ENCODE results near the gene FAM53B. TPM values are rescaled to one million over a fixed set of nuclear protein-coding genes. Genes with fewer than 3 reads are reported as not detected.

The FAM53B gene
- polyA plus RNA-seq, 1 donor: 21.3 TPM

GRCh38 chr10:124602646-124603365, 141.4 kb downstream of the FAM53B start:
- Histone ChIP-seq H3K27ac (ENCODE audit: low read length) (no peak overlapping the region), H3K27me3 (ENCODE audit: control insufficient read depth, insufficient read depth, low read length) (no peaks in the 10 kb centered on the region), H3K4me3 (ENCODE audit: low read length) (no peak overlapping the region), H3K4me1 (ENCODE audit: control insufficient read depth, insufficient read depth, low read length) (peaks cover 3% of the 10 kb centered on the region), H3K9me3 (ENCODE audit: control insufficient read depth, low read depth, low read length) (no peaks in the 10 kb centered on the region), H3K36me3 (ENCODE audit: control insufficient read depth, insufficient read depth, low read length) (no peaks in the 10 kb centered on the region)
- DNase-seq: no peak
- WGBS (ENCODE audit: insufficient coverage, low lambda C conversion rate): no CpG with 5 or more reads among the region's 12 CpGs

GRCh38 chr10:124602121-124602561, 142.0 kb downstream of the FAM53B start:
- Histone ChIP-seq H3K4me3 (ENCODE audit: low read length) (no peak overlapping the region), H3K27ac (ENCODE audit: low read length) (no peak overlapping the region), H3K36me3 (ENCODE audit: control insufficient read depth, insufficient read depth, low read length) (no peaks in the 10 kb centered on the region), H3K27me3 (ENCODE audit: control insufficient read depth, insufficient read depth, low read length) (no peaks in the 10 kb centered on the region), H3K4me1 (ENCODE audit: control insufficient read depth, insufficient read depth, low read length) (peaks cover 4% of the 10 kb centered on the region), H3K9me3 (ENCODE audit: control insufficient read depth, low read depth, low read length) (no peaks in the 10 kb centered on the region)
- WGBS (ENCODE audit: insufficient coverage, low lambda C conversion rate): no CpG with 5 or more reads among the region's 12 CpGs
- no peak for DNase-seq

- no CpG with 5 or more reads among the region's 29 CpGs for WGBS (ENCODE audit: insufficient coverage, low lambda C conversion rate)
- no peaks in the 10 kb centered on the region for H3K27me3 ChIP-seq (ENCODE audit: control insufficient read depth, insufficient read depth, low read length)
- no peaks in the 10 kb centered on the region for H3K9me3 ChIP-seq (ENCODE audit: control insufficient read depth, low read depth, low read length)
- peaks cover 9% of the 10 kb centered on the region for H3K4me1 ChIP-seq (ENCODE audit: control insufficient read depth, insufficient read depth, low read length)
- no peak for DNase-seq
- H3K36me3 ChIP-seq (ENCODE audit: control insufficient read depth, insufficient read depth, low read length): no peaks in the 10 kb centered on the region
- no peak overlapping the region for H3K27ac ChIP-seq (ENCODE audit: low read length)
- no peak overlapping the region for H3K4me3 ChIP-seq (ENCODE audit: low read length)
These were observed 142.6 kb downstream of the FAM53B start for GRCh38 chr10:124601431-124602120.

- Histone ChIP-seq H3K9me3 (ENCODE audit: control insufficient read depth, low read depth, low read length) (no peaks in the 10 kb centered on the region), H3K4me1 (ENCODE audit: control insufficient read depth, insufficient read depth, low read length) (peaks cover 10% of the 10 kb centered on the region), H3K4me3 (ENCODE audit: low read length) (no peak overlapping the region), H3K27ac (ENCODE audit: low read length) (no peak overlapping the region), H3K27me3 (ENCODE audit: control insufficient read depth, insufficient read depth, low read length) (no peaks in the 10 kb centered on the region), H3K36me3 (ENCODE audit: control insufficient read depth, insufficient read depth, low read length) (no peaks in the 10 kb centered on the region)
- DNase-seq: no peak
- no CpG with 5 or more reads among the region's 12 CpGs for WGBS (ENCODE audit: insufficient coverage, low lambda C conversion rate)
These were observed 143.2 kb downstream of the FAM53B start for GRCh38 chr10:124601016-124601415.

- no peak for DNase-seq
- Histone ChIP-seq H3K4me3 (ENCODE audit: low read length) (no peak overlapping the region), H3K9me3 (ENCODE audit: control insufficient read depth, low read depth, low read length) (no peaks in the 10 kb centered on the region), H3K27me3 (ENCODE audit: control insufficient read depth, insufficient read depth, low read length) (no peaks in the 10 kb centered on the region), H3K27ac (ENCODE audit: low read length) (no peak overlapping the region), H3K36me3 (ENCODE audit: control insufficient read depth, insufficient read depth, low read length) (no peaks in the 10 kb centered on the region), H3K4me1 (ENCODE audit: control insufficient read depth, insufficient read depth, low read length) (peaks cover 7% of the 10 kb centered on the region)
- no CpG with 5 or more reads among the region's 18 CpGs for WGBS (ENCODE audit: insufficient coverage, low lambda C conversion rate)
These were observed 143.9 kb downstream of the FAM53B start for GRCh38 chr10:124600051-124600880.

- no peak for DNase-seq
- no peaks in the 10 kb centered on the region for H3K27me3 ChIP-seq (ENCODE audit: control insufficient read depth, insufficient read depth, low read length)
- WGBS (ENCODE audit: insufficient coverage, low lambda C conversion rate): no CpG with 5 or more reads among the region's 7 CpGs
- no peaks in the 10 kb centered on the region for H3K9me3 ChIP-seq (ENCODE audit: control insufficient read depth, low read depth, low read length)
- H3K4me1 ChIP-seq (ENCODE audit: control insufficient read depth, insufficient read depth, low read length): peaks cover 7% of the 10 kb centered on the region
- no peaks in the 10 kb centered on the region for H3K36me3 ChIP-seq (ENCODE audit: control insufficient read depth, insufficient read depth, low read length)
- no peak overlapping the region for H3K4me3 ChIP-seq (ENCODE audit: low read length)
- H3K27ac ChIP-seq (ENCODE audit: low read length): no peak overlapping the region
These were observed 144.6 kb downstream of the FAM53B start for GRCh38 chr10:124599588-124600050.

- 94% methylated on average over 3 of the region's 13 CpGs for WGBS (ENCODE audit: insufficient coverage, low lambda C conversion rate)
- Histone ChIP-seq H3K9me3 (ENCODE audit: control insufficient read depth, low read depth, low read length) (no peaks in the 10 kb centered on the region), H3K27me3 (ENCODE audit: control insufficient read depth, insufficient read depth, low read length) (no peaks in the 10 kb centered on the region), H3K27ac (ENCODE audit: low read length) (no peak overlapping the region), H3K4me3 (ENCODE audit: low read length) (no peak overlapping the region), H3K4me1 (ENCODE audit: control insufficient read depth, insufficient read depth, low read length) (peaks cover 7% of the 10 kb centered on the region), H3K36me3 (ENCODE audit: control insufficient read depth, insufficient read depth, low read length) (no peaks in the 10 kb centered on the region)
- DNase-seq: no peak
These were observed 145.2 kb downstream of the FAM53B start for GRCh38 chr10:124598773-124599587.

GRCh38 chr10:124598196-124598595, 146.0 kb downstream of the FAM53B start:
- no peak for DNase-seq
- no peaks in the 10 kb centered on the region for H3K9me3 ChIP-seq (ENCODE audit: control insufficient read depth, low read depth, low read length)
- H3K4me1 ChIP-seq (ENCODE audit: control insufficient read depth, insufficient read depth, low read length): peaks cover 7% of the 10 kb centered on the region
- H3K36me3 ChIP-seq (ENCODE audit: control insufficient read depth, insufficient read depth, low read length): no peaks in the 10 kb centered on the region
- no peaks in the 10 kb centered on the region for H3K27me3 ChIP-seq (ENCODE audit: control insufficient read depth, insufficient read depth, low read length)
- H3K27ac ChIP-seq (ENCODE audit: low read length): no peak overlapping the region
- H3K4me3 ChIP-seq (ENCODE audit: low read length): no peak overlapping the region
- no CpG with 5 or more reads among the region's 6 CpGs for WGBS (ENCODE audit: insufficient coverage, low lambda C conversion rate)

- DNase-seq: no peak
- no peaks in the 10 kb centered on the region for H3K27me3 ChIP-seq (ENCODE audit: control insufficient read depth, insufficient read depth, low read length)
- peaks cover 7% of the 10 kb centered on the region for H3K4me1 ChIP-seq (ENCODE audit: control insufficient read depth, insufficient read depth, low read length)
- no peak overlapping the region for H3K27ac ChIP-seq (ENCODE audit: low read length)
- no peak overlapping the region for H3K4me3 ChIP-seq (ENCODE audit: low read length)
- H3K36me3 ChIP-seq (ENCODE audit: control insufficient read depth, insufficient read depth, low read length): no peaks in the 10 kb centered on the region
- no peaks in the 10 kb centered on the region for H3K9me3 ChIP-seq (ENCODE audit: control insufficient read depth, low read depth, low read length)
- no CpG with 5 or more reads among the region's 10 CpGs for WGBS (ENCODE audit: insufficient coverage, low lambda C conversion rate)
These were observed 146.4 kb downstream of the FAM53B start for GRCh38 chr10:124597846-124598165.
